ENCODE data around the gene GGA2.

DNA sequence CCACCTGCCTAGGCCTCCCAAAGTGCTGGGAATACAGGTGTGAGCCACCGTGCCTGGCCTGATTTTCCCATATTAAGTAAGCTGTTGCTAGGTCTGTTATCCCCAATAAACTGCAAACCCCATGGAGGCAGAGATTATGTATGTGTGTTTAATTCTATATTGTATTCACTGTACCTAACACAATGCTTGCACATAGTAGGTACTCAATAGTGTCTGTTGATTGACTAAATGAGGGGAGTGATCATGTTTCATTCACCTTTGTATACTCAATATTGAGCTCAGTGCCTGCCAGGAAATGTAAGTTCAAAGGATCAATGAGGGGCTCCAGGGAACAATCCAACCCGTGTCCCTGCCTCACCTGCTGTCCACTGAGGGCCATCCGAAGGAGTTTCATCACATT lies 14.6 kb upstream of the GGA2 start:
- TF ChIP-seq, protein P1, sequence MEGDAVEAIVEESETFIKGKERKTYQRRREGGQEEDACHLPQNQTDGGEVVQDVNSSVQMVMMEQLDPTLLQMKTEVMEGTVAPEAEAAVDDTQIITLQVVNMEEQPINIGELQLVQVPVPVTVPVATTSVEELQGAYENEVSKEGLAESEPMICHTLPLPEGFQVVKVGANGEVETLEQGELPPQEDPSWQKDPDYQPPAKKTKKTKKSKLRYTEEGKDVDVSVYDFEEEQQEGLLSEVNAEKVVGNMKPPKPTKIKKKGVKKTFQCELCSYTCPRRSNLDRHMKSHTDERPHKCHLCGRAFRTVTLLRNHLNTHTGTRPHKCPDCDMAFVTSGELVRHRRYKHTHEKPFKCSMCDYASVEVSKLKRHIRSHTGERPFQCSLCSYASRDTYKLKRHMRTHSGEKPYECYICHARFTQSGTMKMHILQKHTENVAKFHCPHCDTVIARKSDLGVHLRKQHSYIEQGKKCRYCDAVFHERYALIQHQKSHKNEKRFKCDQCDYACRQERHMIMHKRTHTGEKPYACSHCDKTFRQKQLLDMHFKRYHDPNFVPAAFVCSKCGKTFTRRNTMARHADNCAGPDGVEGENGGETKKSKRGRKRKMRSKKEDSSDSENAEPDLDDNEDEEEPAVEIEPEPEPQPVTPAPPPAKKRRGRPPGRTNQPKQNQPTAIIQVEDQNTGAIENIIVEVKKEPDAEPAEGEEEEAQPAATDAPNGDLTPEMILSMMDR (IDR thresholded peaks at IDR 0.05), result no peak
- TF ChIP-seq POLR2AphosphoS5 (IDR thresholded peaks at IDR 0.05), result no peak

Measured in breast epithelium (tissue), 3 donors.